PC-3 (cell line): Measurements from ENCODE around the gene NACC2. TPM values are rescaled to one million over a fixed set of nuclear protein-coding genes. Genes with fewer than 3 reads are reported as not detected.

ENCODE experiments used
- ATAC-seq: fragments of 200-7000 bp; cut with Tn5 transposase; 2 replicates; pipeline ENCODE4 v1.9.1; 2020; ENCODE audit warnings: mild to moderate bottlenecking, moderate library complexity
- BruUV-seq: library from RNA; stranded (reverse); fragments of 400-500 nt; replicated peaks from 2 replicates; lab custom pipeline; 2021; lab: Mats Ljungman, UMichigan
- CTCF ChIA-PET: fragments of 300-600 bp; sonication (Branson Sonifier 250); formaldehyde crosslinking; loops from one replicate; lab custom pipeline; 2022; ENCODE audit warnings: antibody characterized with exemption; lab: Charles Lee
- POLR2A ChIA-PET: fragments of 300-600 bp; sonication (Branson Sonifier 250); formaldehyde crosslinking; loops from one replicate; lab custom pipeline; 2022; ENCODE audit warnings: antibody characterized with exemption; ENCODE audit not compliant: unreplicated experiment; lab: Charles Lee
- DNase-seq: peaks from one replicate; pipeline ENCODE4 v3.0.0-alpha.2; 2015
- H2AFZ ChIP-seq: fragments of 300-600 bp; sonication (generic); 2 replicates; pipeline ENCODE4 v1.6.0; 2016; ENCODE audit warnings: antibody characterized with exemption, low read length
- H3F3A ChIP-seq: fragments of 300-600 bp; sonication (generic); one replicate; pipeline ENCODE4 v1.6.0; 2017; ENCODE audit warnings: antibody characterized with exemption, low read length, control low read depth, mild to moderate bottlenecking; ENCODE audit not compliant: unreplicated experiment
- H3K27ac ChIP-seq: fragments of 300-600 bp; sonication (generic); 2 replicates; pipeline ENCODE4 v1.5.1; 2016; ENCODE audit warnings: mild to moderate bottlenecking, low read length
- H3K27me3 ChIP-seq: fragments of 300-600 bp; sonication (generic); 2 replicates; pipeline ENCODE4 v1.6.1; 2016; ENCODE audit warnings: low read length, mixed read lengths
- H3K36me3 ChIP-seq: fragments of 300-600 bp; sonication (generic); 2 replicates; pipeline ENCODE4 v1.6.1; 2016; ENCODE audit warnings: low read depth, mixed run types, low read length, mixed read lengths
- H3K4me1 ChIP-seq: fragments of 300-600 bp; sonication (generic); 2 replicates; pipeline ENCODE4 v1.5.1; 2016; ENCODE audit warnings: low read length; ENCODE audit not compliant: insufficient read depth
- H3K4me2 ChIP-seq: fragments of 300-600 bp; sonication (generic); 2 replicates; pipeline ENCODE4 v1.6.0; 2016; ENCODE audit warnings: low read length
- H3K4me3 ChIP-seq: fragments of 300-600 bp; sonication (generic); 2 replicates; pipeline ENCODE4 v1.5.1; 2016; ENCODE audit warnings: mild to moderate bottlenecking, low read length, mixed read lengths
- H3K79me2 ChIP-seq: fragments of 300-600 bp; sonication (generic); 2 replicates; pipeline ENCODE4 v1.6.1; 2017; ENCODE audit warnings: low read length, mixed read lengths
- H3K9ac ChIP-seq: fragments of 300-600 bp; sonication (generic); 2 replicates; pipeline ENCODE4 v1.6.0; 2016; ENCODE audit warnings: mild to moderate bottlenecking, low read length
- H3K9me2 ChIP-seq: fragments of 300-600 bp; sonication (generic); replicated peaks from 2 replicates; pipeline ENCODE4 v1.6.1; 2016; ENCODE audit warnings: mixed run types, low read length, mixed read lengths
- H3K9me3 ChIP-seq: fragments of 300-600 bp; sonication (generic); 2 replicates; pipeline ENCODE4 v1.6.1; 2016; ENCODE audit warnings: low read length, mixed read lengths
- H4K20me1 ChIP-seq: fragments of 300-600 bp; sonication (generic); 2 replicates; pipeline ENCODE4 v1.6.1; 2016; ENCODE audit warnings: low read length, mixed read lengths
- EZH2 ChIP-seq: fragments of 300-600 bp; sonication (generic); IDR thresholded peaks from one replicate; pipeline ENCODE4 v1.6.1; 2017; ENCODE audit warnings: antibody characterized with exemption, mild to moderate bottlenecking, low read length; ENCODE audit not compliant: unreplicated experiment
- EZH2phosphoT487 ChIP-seq: fragments of 300-600 bp; sonication (generic); IDR thresholded peaks from 2 replicates; pipeline ENCODE4 v1.6.1; 2018; ENCODE audit warnings: mild to moderate bottlenecking, antibody characterized with exemption, low read length, borderline replicate concordance
- intact Hi-C: fragments of 100-400 bp; cut with micrococcal nuclease; formaldehyde crosslinking; loops from 2 replicates; pipeline ENCODE4 v1.9.0; 2023
- total RNA-seq: library from RNA; depleted of rRNA; stranded (reverse); fragments of >200 nt; gene quantifications from 2 replicates; pipeline ENCODE4 v1.2.3, GENCODE V29; 2014
- TF ChIP-seq, protein P1 (sequence below): fragments of 300-600 bp; sonication (generic); conservative IDR thresholded peaks from 2 replicates; pipeline ENCODE4 v1.5.1; 2017; ENCODE audit warnings: antibody characterized with exemption, low read depth, mild to moderate bottlenecking, low read length

The NACC2 gene
- total RNA-seq, 1 experiment from 2014 or later = 12.3 TPM

DNA sequence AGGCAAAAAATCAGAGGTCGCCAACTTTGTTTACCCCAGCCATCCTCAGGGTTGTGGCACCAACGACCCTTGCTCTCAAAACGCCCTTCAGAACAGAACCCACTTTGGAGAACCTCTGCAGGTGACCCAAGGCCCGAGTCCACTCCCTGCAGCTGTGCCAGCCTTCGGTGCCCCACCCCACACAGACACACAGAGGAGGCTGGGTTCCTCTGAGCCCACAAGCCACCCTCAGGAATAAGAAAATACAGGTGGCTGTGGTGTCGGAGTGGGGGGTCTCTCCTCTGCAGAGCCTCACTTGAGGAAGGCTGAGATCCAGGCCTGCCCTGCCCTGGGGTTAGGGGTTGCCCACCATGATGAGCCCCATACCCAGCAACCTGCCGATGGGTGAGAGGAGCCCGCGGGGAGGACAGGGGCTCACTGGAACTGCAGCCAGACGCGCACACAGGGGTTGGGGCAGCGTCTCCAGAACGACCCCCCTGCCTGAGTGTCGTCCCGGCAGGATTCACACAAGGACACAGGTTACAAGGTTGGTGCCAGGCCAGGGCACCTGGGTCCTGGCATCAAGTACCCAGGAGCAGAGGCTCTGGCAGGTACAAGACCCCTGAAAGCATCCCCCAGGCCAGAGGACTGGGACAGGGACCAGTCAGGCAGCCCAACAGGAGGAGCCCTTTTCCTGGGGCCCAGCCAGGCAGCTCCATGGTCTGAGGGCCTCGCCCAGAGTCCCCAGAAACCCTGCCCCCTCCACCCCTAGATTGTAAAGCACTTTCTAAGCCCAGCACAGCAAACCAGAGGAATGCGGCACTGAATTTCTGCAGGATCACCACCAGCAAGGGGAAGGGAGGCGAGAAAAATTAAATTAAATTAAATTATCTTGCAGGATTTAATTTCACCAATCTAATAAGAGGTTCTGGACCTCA, 40.0 kb downstream of the NACC2 start:
- ATAC-seq = no peak
- H3K4me2 ChIP-seq = no peak overlapping the region
- intact Hi-C loops = no loop called here

DNA sequence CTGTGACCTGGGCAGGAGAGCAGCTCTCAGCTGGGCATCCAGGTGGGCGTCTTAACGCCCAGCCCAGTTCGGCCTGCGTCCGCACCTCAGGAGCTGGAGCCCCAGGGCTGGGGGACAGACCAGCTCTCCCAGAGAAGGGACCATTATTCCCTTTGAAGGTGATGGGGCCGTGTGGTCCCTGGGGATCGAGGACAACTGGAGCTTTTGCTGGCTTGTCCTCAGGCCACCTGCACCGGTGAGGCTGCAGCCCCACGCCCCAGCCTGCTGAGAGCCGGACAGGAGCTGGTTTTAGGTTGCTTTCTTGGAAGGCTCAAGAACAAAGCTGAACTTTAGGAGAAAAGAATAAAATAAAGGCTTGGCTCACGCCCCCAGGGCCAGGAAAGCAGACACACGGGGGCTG, 40.9 kb downstream of the NACC2 start:
- no peak for TF ChIP-seq EZH2
- TF ChIP-seq, protein P1, sequence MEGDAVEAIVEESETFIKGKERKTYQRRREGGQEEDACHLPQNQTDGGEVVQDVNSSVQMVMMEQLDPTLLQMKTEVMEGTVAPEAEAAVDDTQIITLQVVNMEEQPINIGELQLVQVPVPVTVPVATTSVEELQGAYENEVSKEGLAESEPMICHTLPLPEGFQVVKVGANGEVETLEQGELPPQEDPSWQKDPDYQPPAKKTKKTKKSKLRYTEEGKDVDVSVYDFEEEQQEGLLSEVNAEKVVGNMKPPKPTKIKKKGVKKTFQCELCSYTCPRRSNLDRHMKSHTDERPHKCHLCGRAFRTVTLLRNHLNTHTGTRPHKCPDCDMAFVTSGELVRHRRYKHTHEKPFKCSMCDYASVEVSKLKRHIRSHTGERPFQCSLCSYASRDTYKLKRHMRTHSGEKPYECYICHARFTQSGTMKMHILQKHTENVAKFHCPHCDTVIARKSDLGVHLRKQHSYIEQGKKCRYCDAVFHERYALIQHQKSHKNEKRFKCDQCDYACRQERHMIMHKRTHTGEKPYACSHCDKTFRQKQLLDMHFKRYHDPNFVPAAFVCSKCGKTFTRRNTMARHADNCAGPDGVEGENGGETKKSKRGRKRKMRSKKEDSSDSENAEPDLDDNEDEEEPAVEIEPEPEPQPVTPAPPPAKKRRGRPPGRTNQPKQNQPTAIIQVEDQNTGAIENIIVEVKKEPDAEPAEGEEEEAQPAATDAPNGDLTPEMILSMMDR = no peak
- TF ChIP-seq EZH2phosphoT487 = no peak
- Histone ChIP-seq H3K4me1 (peaks cover 17% of the 10 kb centered on the region), H3K79me2 (peaks cover 9% of the 10 kb centered on the region; the same call in 1 of the 2 replicates), H3K9me2 (no peaks in the 10 kb centered on the region), H3K9me3 (no peaks in the 10 kb centered on the region), H3F3A (no peaks in the 10 kb centered on the region), H3K27me3 (no peaks in the 10 kb centered on the region), H3K4me3 (no peak overlapping the region), H4K20me1 (no peaks in the 10 kb centered on the region), H2AFZ (no peak overlapping the region), H3K9ac (no peak overlapping the region), H3K4me2 (no peak overlapping the region), H3K36me3 (no peaks in the 10 kb centered on the region), H3K27ac (no peak overlapping the region)
- ChIA-PET CTCF (no interaction called here), POLR2A (no interaction called here)
- ATAC-seq (no peak), DNase-seq (no peak)
- intact Hi-C loops = no loop called here
- BruUV-seq = no TSS peak

More for the DNA sequence above, 40.0 kb downstream of the NACC2 start:
- H2AFZ ChIP-seq = no peak overlapping the region
- peaks cover 9% of the 10 kb centered on the region; the same call in 1 of the 2 replicates for H3K79me2 ChIP-seq
- no TSS peak for BruUV-seq
- DNase-seq = no peak
- no peaks in the 10 kb centered on the region for H3K9me3 ChIP-seq
- H3K27ac ChIP-seq = no peak overlapping the region
- no peaks in the 10 kb centered on the region for H4K20me1 ChIP-seq
- H3F3A ChIP-seq = no peaks in the 10 kb centered on the region
- no peaks in the 10 kb centered on the region for H3K27me3 ChIP-seq
- TF ChIP-seq, protein P1 = no peak
- TF ChIP-seq EZH2phosphoT487 = no peak
- TF ChIP-seq EZH2 = no peak
- CTCF ChIA-PET = no interaction called here
- POLR2A ChIA-PET = no interaction called here
- no peaks in the 10 kb centered on the region for H3K36me3 ChIP-seq
- H3K4me1 ChIP-seq = peaks cover 17% of the 10 kb centered on the region
- no peak overlapping the region for H3K4me3 ChIP-seq
- H3K9ac ChIP-seq = no peak overlapping the region
- H3K9me2 ChIP-seq = no peaks in the 10 kb centered on the region

DNA sequence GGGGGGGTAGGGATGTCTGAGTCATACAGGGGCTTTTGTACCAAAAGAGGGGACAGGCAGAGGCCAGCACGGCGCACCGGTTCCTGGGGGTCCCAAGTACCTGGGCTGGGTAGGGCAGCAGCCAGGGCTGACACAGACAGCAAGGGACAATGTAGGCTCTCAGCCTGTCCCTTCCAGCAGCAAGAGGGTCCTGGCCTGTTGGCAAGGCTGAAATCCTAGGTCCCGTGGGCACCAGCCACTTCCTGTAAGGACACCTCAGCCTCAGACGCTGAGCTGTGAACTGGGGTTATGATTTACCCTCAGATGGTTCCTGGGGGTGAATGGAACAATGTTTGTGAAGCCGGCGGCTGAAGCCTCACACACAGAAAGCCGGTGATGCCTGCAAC, 41.3 kb downstream of the NACC2 start:
- Histone ChIP-seq H3K4me1 (peaks cover 17% of the 10 kb centered on the region), H3F3A (no peaks in the 10 kb centered on the region), H3K27me3 (no peaks in the 10 kb centered on the region), H2AFZ (no peak overlapping the region), H3K9me2 (no peaks in the 10 kb centered on the region), H3K4me3 (no peak overlapping the region), H3K27ac (no peak overlapping the region), H3K79me2 (peaks cover 9% of the 10 kb centered on the region; the same call in 1 of the 2 replicates), H3K36me3 (no peaks in the 10 kb centered on the region), H3K9me3 (no peaks in the 10 kb centered on the region), H3K4me2 (no peak overlapping the region), H3K9ac (no peak overlapping the region), H4K20me1 (no peaks in the 10 kb centered on the region)
- intact Hi-C loops = loop anchor here (2.0 kb wide), 1 partner anchor 61 kb away; no protein-coding TSS in a partner anchor
- ChIA-PET CTCF (interaction anchor here (0.6 kb wide), 1 partner anchor 36 kb away, joined by 3 read pairs; no protein-coding TSS in a partner anchor), POLR2A (no interaction called here)
- DNase-seq = no peak
- TF ChIP-seq, protein P1 = no peak
- TF ChIP-seq EZH2phosphoT487 = no peak
- no peak for TF ChIP-seq EZH2
- no TSS peak for BruUV-seq
- no peak for ATAC-seq
